ENCODE results near the gene ASB6.

DNA sequence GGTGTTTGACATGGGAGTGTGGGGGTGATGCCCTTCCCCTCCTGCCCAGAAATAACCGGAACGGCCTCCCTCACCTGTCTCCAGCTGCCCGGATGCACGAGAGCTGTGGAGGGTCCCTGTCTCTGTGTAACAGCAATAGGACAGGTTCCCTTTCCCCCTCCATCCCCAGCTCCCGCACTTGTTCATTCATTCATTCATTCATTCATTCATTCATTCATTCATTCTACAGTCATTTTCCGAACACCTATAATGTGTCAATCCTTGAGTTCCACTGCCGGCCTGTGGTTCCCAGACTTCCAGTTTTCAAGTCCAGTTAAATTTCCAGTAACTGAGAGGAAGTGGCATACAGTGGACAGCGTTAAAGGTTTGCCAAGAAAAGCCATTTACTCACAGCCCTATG is 30.8 kb upstream of the ASB6 start:
- TF ChIP-seq, protein P1, sequence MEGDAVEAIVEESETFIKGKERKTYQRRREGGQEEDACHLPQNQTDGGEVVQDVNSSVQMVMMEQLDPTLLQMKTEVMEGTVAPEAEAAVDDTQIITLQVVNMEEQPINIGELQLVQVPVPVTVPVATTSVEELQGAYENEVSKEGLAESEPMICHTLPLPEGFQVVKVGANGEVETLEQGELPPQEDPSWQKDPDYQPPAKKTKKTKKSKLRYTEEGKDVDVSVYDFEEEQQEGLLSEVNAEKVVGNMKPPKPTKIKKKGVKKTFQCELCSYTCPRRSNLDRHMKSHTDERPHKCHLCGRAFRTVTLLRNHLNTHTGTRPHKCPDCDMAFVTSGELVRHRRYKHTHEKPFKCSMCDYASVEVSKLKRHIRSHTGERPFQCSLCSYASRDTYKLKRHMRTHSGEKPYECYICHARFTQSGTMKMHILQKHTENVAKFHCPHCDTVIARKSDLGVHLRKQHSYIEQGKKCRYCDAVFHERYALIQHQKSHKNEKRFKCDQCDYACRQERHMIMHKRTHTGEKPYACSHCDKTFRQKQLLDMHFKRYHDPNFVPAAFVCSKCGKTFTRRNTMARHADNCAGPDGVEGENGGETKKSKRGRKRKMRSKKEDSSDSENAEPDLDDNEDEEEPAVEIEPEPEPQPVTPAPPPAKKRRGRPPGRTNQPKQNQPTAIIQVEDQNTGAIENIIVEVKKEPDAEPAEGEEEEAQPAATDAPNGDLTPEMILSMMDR (conservative IDR thresholded peaks at IDR 0.05; ENCODE audit: low read depth in 2 of 2), result no peak
- TF ChIP-seq EZH2 (IDR thresholded peaks at IDR 0.05; ENCODE audit: low read depth, unreplicated experiment) (no peak), CREB1 (CRISPR knock-in tag; IDR thresholded peaks at IDR 0.05; ENCODE audit: low read depth) (no peak)
